Right lobe of liver (tissue), 4 donors: ENCODE measurements around the gene MKLN1.

Experiments used
- POLR2A ChIP-seq: fragments of 450-650 bp; IDR thresholded peaks from one replicate; pipeline ENCODE4 v1.6.1; 2017; ENCODE audit warnings: antibody characterized with exemption, mild to moderate bottlenecking
- TF ChIP-seq, protein P1 (sequence below), 4 donors: fragments of 200-600 bp in 3 of 4; fragments of 450-650 bp in 1 of 4; IDR thresholded peaks; one replicate each; pipeline versions ENCODE4 v1.5.1 to v1.8.0; 2016 to 2022; ENCODE audit warnings: antibody characterized with exemption in 4 of 4, mild to moderate bottlenecking in 2 of 4
- donor health status: DM: no; HTN: no; CAD: no.
- donor health status: DM: no; HTN: no; CAD: no.
- donor health status: DM: no; HTN: yes; CAD: no.

DNA sequence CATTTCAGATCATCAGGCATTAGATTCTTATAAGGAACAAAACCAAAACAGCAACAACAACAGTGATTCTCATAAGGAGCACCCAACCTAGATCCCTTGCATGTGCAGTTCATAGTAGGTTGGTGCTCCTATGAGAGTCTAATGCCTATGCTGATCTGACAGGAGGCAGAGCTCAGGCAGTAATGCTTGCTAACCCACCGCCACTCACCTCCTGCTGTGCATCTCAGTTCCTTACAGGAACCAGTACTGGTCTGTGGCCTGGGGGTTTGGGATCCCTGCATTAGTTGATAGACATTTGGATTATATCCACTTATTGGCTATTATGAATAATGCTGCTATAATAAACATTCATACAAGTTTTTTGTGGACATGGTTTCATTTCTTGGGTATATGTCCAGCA is 14.0 kb downstream of the MKLN1 start:
- TF ChIP-seq, protein P1, sequence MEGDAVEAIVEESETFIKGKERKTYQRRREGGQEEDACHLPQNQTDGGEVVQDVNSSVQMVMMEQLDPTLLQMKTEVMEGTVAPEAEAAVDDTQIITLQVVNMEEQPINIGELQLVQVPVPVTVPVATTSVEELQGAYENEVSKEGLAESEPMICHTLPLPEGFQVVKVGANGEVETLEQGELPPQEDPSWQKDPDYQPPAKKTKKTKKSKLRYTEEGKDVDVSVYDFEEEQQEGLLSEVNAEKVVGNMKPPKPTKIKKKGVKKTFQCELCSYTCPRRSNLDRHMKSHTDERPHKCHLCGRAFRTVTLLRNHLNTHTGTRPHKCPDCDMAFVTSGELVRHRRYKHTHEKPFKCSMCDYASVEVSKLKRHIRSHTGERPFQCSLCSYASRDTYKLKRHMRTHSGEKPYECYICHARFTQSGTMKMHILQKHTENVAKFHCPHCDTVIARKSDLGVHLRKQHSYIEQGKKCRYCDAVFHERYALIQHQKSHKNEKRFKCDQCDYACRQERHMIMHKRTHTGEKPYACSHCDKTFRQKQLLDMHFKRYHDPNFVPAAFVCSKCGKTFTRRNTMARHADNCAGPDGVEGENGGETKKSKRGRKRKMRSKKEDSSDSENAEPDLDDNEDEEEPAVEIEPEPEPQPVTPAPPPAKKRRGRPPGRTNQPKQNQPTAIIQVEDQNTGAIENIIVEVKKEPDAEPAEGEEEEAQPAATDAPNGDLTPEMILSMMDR (IDR thresholded peaks at IDR 0.05), result no peak
- TF ChIP-seq POLR2A, result no peak
